A172 (cell line): ENCODE measurements around the gene ARHGEF1. TPM values are rescaled to one million over a fixed set of nuclear protein-coding genes. Genes with fewer than 3 reads are reported as not detected.

ENCODE experiments used
- DNase-seq: peaks from one replicate; pipeline ENCODE4 v3.0.0-alpha.2; 2015; ENCODE audit warnings: low spot score
- total RNA-seq: library from RNA; depleted of rRNA; stranded (reverse); fragments of >200 nt; shearing (Covaris generic); gene quantifications from 2 replicates; pipeline ENCODE4 v1.2.3, GENCODE V29; 2014; rRNA removed

ARHGEF1 gene
- total RNA-seq, 1 experiment from 2014 or later: 108 TPM

DNA sequence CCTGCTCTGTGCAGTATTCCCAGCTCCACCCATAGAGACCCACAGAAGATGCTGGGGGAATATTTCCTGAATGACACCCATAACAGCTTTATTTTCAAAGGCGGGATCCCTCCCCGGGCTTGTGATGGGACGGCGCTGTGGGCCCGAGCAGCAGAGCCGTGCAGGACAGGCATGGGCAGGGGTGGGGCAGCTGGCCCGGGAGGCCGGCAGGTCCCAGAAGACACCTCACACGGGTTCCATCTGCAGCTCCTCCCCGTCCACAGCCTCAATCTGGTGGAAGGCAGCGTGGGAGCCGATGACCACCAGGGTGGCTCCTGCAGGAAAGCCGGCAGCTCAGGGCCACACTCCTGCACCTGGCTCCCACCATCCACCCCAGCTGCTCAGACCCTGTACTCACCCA lies 73.6 kb downstream of the ARHGEF1 start:
- no peak for DNase-seq

Other genes with a start within 250 kb of the ARHGEF1 start
- not detected in 2 replicates for gene CEACAM7, start 194.9 kb upstream of the ARHGEF1 start, total RNA-seq
- gene CEACAM5, start 174.6 kb upstream of the ARHGEF1 start, total RNA-seq: not detected in 2 replicates
- not detected in 2 replicates for gene CEACAM6, start 127.7 kb upstream of the ARHGEF1 start, total RNA-seq
- gene CEACAM3, start 86.6 kb upstream of the ARHGEF1 start, total RNA-seq: not detected in 2 replicates
- not detected in 2 replicates for gene LYPD4, start 38.5 kb upstream of the ARHGEF1 start, total RNA-seq
- not detected in 2 replicates for gene DMRTC2, start 38.1 kb upstream of the ARHGEF1 start, total RNA-seq
- gene RPS19, start 22.9 kb upstream of the ARHGEF1 start, total RNA-seq: 1,133 and 1,859 TPM in 2 replicates
- gene CD79A, start 5.9 kb upstream of the ARHGEF1 start, total RNA-seq: not detected in 2 replicates
- gene ERFL, start 45.3 kb downstream of the ARHGEF1 start, total RNA-seq: 0.07 and 0.47 TPM in 2 replicates
- gene RABAC1, start 76.1 kb downstream of the ARHGEF1 start, total RNA-seq: 105 and 138 TPM in 2 replicates
- gene ATP1A3, start 111.0 kb downstream of the ARHGEF1 start, total RNA-seq: 0.76 and 0.86 TPM in 2 replicates
- gene GRIK5, start 187.0 kb downstream of the ARHGEF1 start, total RNA-seq: 0.76 and 1.9 TPM in 2 replicates
- 24.4 and 26.8 TPM in 2 replicates for gene ZNF574, start 193.0 kb downstream of the ARHGEF1 start, total RNA-seq
- 0.05 TPM in 1 of 2 replicates, not detected in the other for gene POU2F2, start 249.3 kb downstream of the ARHGEF1 start, total RNA-seq